MM.1S (cell line): ENCODE data around the gene EHBP1.

Experiments
- CTCF ChIP-seq: fragments of 300-600 bp; sonication (generic); IDR thresholded peaks from 2 replicates; pipeline ENCODE4 v1.5.1; 2016; ENCODE audit warnings: antibody characterized with exemption, low read length, mixed read lengths
- EZH2 ChIP-seq: fragments of 300-600 bp; sonication (generic); optimal IDR thresholded peaks from 2 replicates; pipeline ENCODE3; 2017; ENCODE audit warnings: low read depth, mild to moderate bottlenecking, antibody characterized with exemption, low read length, mixed read lengths
- EZH2phosphoT487 ChIP-seq: fragments of 300-600 bp; sonication (generic); IDR thresholded peaks from 2 replicates; pipeline ENCODE4 v1.6.1; 2018; ENCODE audit warnings: antibody characterized with exemption, low read length

GRCh38 chr2:62768615-62769014 is 63.1 kb downstream of the EHBP1 start:
- TF ChIP-seq CTCF (no peak), EZH2 (no peak), EZH2phosphoT487 (no peak)
